ENCODE results near the gene AJAP1.

- TF ChIP-seq CTCF (IDR thresholded peaks at IDR 0.05) (no peak), POLR2A (IDR thresholded peaks at IDR 0.05) (no peak)
Observed at GRCh38 chr1:4661595-4661917, 7.1 kb downstream of the AJAP1 start.
